H1 (cell line): ENCODE data around the gene MAPK14. TPM values are rescaled to one million over a fixed set of nuclear protein-coding genes. Genes with fewer than 3 reads are reported as not detected.

ENCODE experiments used
- CTCF ChIA-PET: fragments of 300-600 bp; sonication (Branson Sonifier 250); formaldehyde crosslinking; loops from one replicate; lab custom pipeline; 2021; ENCODE audit not compliant: partially characterized antibody; lab: Charles Lee
- POLR2A ChIA-PET: fragments of 300-600 bp; sonication (Branson Sonifier 250); formaldehyde crosslinking; loops from one replicate; lab custom pipeline; 2021; ENCODE audit warnings: inconsistent platforms; ENCODE audit not compliant: partially characterized antibody; lab: Charles Lee
- DNase-seq, 2 experiments: peaks; one replicate each; pipeline versions ENCODE4 v3.0.0 to v3.0.0-alpha.2; 2010 to 2022; ENCODE audit warnings: low spot score in 2 of 2, low read depth in 1 of 2, mixed read lengths in 1 of 2
- FAIRE-seq: peaks from 2 replicates; lab custom pipeline; 2011; peaks lifted over from hg19 to GRCh38; lab: Jason Lieb, UNC
- H2AFZ ChIP-seq: 2 replicates; pipeline ENCODE4 v1.8.1; 2012; ENCODE audit warnings: low read length, inconsistent platforms
- H2AK5ac ChIP-seq: 2 replicates; pipeline ENCODE4 v1.6.1; 2013; ENCODE audit warnings: low read depth, low read length
- H2BK120ac ChIP-seq: replicated peaks from 2 replicates; pipeline ENCODE3; 2013; ENCODE audit warnings: low read depth, low read length, inconsistent platforms
- H2BK12ac ChIP-seq: 2 replicates; pipeline ENCODE4 v1.6.1; 2013; ENCODE audit warnings: low read depth, low read length
- H2BK15ac ChIP-seq: 2 replicates; pipeline ENCODE4 v1.6.1; 2013; ENCODE audit warnings: low read length
- H2BK20ac ChIP-seq: 2 replicates; pipeline ENCODE4 v1.6.1; 2013; ENCODE audit warnings: low read length
- H2BK5ac ChIP-seq: 2 replicates; pipeline ENCODE4 v1.6.1; 2013; ENCODE audit warnings: low read depth, low read length
- H3K14ac ChIP-seq: 2 replicates; pipeline ENCODE4 v1.6.1; 2013; ENCODE audit warnings: inconsistent platforms; ENCODE audit not compliant: insufficient read length
- H3K18ac ChIP-seq: 2 replicates; pipeline ENCODE4 v1.6.1; 2013; ENCODE audit warnings: low read length; ENCODE audit errors: extremely low read depth
- H3K23ac ChIP-seq: 2 replicates; pipeline ENCODE4 v1.6.1; 2013; ENCODE audit warnings: inconsistent platforms; ENCODE audit not compliant: insufficient read length
- H3K23me2 ChIP-seq: 2 replicates; pipeline ENCODE4 v1.6.1; 2013; ENCODE audit warnings: low read depth, low read length
- H3K27ac ChIP-seq: 2 replicates; pipeline ENCODE4 v1.6.1; 2011; ENCODE audit warnings: low read depth, low read length, inconsistent platforms
- H3K27me3 ChIP-seq, 4 experiments: replicated peaks in 1 of 4; 1 replicate in 1 of 4; 2 replicates in 3 of 4; pipeline versions ENCODE4 v1.6.1 to v1.8.1; 2011 to 2013; ENCODE audit warnings: low read length in 3 of 4, mild to moderate bottlenecking in 3 of 4, inconsistent platforms in 2 of 4, mixed read lengths in 2 of 4, moderate library complexity in 1 of 4; ENCODE audit not compliant: control insufficient read depth in 3 of 4, insufficient read depth in 3 of 4; ENCODE audit errors: extremely low read depth in 1 of 4
- H3K36me3 ChIP-seq, 4 experiments: 2 replicates each; pipeline versions ENCODE4 v1.6.1 to v1.8.1; 2011 to 2013; ENCODE audit warnings: mild to moderate bottlenecking in 4 of 4, low read length in 3 of 4, moderate library complexity in 2 of 4, control low read depth in 1 of 4, inconsistent platforms in 1 of 4; ENCODE audit not compliant: insufficient read depth in 4 of 4, control insufficient read depth in 2 of 4
- H3K4ac ChIP-seq: replicated peaks from 2 replicates; pipeline ENCODE3; 2013; ENCODE audit warnings: low read length, low read depth, mixed read lengths, inconsistent platforms; ENCODE audit not compliant: insufficient read length
- H3K4me1 ChIP-seq, 4 experiments: replicated peaks in 1 of 4; 1 replicate in 1 of 4; 2 replicates in 3 of 4; pipeline versions ENCODE4 v1.6.1 to v1.8.1; 2011 to 2013; ENCODE audit warnings: low read length in 3 of 4, inconsistent platforms in 2 of 4, mixed read lengths in 1 of 4; ENCODE audit not compliant: insufficient read depth in 4 of 4, control insufficient read depth in 3 of 4
- H3K4me2 ChIP-seq, 2 experiments: 2 replicates each; pipeline versions ENCODE4 v1.6.1 to v1.8.1; 2011 to 2013; ENCODE audit warnings: low read depth in 2 of 2, low read length in 2 of 2, control low read depth in 1 of 2, inconsistent platforms in 1 of 2, mild to moderate bottlenecking in 1 of 2; ENCODE audit not compliant: insufficient read depth in 1 of 2
- H3K4me3 ChIP-seq, 4 experiments: fragments of 200-600, 300-600 bp in 1 of 4; sonication (generic), shearing (Covaris generic), sonication (Bioruptor Twin) in 1 of 4; 2 replicates each; pipeline versions ENCODE4 v1.5.1 to v1.8.1; 2011 to 2016; ENCODE audit warnings: low read length in 4 of 4, low read depth in 3 of 4, control low read depth in 2 of 4, inconsistent platforms in 2 of 4, mild to moderate bottlenecking in 2 of 4, mixed read lengths in 1 of 4, moderate library complexity in 1 of 4; ENCODE audit not compliant: insufficient read depth in 2 of 4; ENCODE audit errors: extremely low read depth in 1 of 4
- H3K56ac ChIP-seq: replicated peaks from 2 replicates; pipeline ENCODE3; 2013; ENCODE audit warnings: low read depth, mild to moderate bottlenecking, mixed read lengths, low read length, inconsistent platforms; ENCODE audit not compliant: insufficient read length
- H3K79me1 ChIP-seq: 2 replicates; pipeline ENCODE4 v1.6.1; 2013; ENCODE audit warnings: low read depth, low read length, control low read depth
- H3K79me2 ChIP-seq, 2 experiments: 2 replicates each; pipeline versions ENCODE4 v1.6.1 to v1.8.1; 2012 to 2013; ENCODE audit warnings: low read length in 2 of 2, mild to moderate bottlenecking in 2 of 2, inconsistent platforms in 1 of 2; ENCODE audit not compliant: insufficient read depth in 2 of 2, control insufficient read depth in 1 of 2
- H3K9ac ChIP-seq, 4 experiments: replicated peaks in 1 of 4; 1 replicate in 1 of 4; 2 replicates in 3 of 4; pipeline versions ENCODE4 v1.6.1 to v1.8.1; 2011 to 2013; ENCODE audit warnings: low read depth in 3 of 4, low read length in 3 of 4, control low read depth in 2 of 4, mild to moderate bottlenecking in 2 of 4, moderate library complexity in 2 of 4, inconsistent platforms in 1 of 4; ENCODE audit errors: extremely low read depth in 1 of 4
- H3K9me3 ChIP-seq, 2 experiments: 2 replicates each; pipeline versions ENCODE4 v1.6.1 to v1.8.1; 2012 to 2013; ENCODE audit warnings: mild to moderate bottlenecking in 2 of 2, moderate library complexity in 2 of 2, control low read depth in 1 of 2, inconsistent platforms in 1 of 2, low read depth in 1 of 2, low read length in 1 of 2, mixed read lengths in 1 of 2; ENCODE audit not compliant: insufficient read depth in 2 of 2
- H4K20me1 ChIP-seq, 2 experiments: replicated peaks in 1 of 2; 2 replicates each; pipeline versions ENCODE3 to v1.8.1; 2011 to 2013; ENCODE audit warnings: inconsistent platforms in 2 of 2, low read length in 2 of 2, mild to moderate bottlenecking in 1 of 2; ENCODE audit not compliant: insufficient read depth in 2 of 2, control insufficient read depth in 1 of 2
- H4K5ac ChIP-seq: 2 replicates; pipeline ENCODE4 v1.6.1; 2013; ENCODE audit warnings: low read length, low read depth, mixed read lengths, inconsistent platforms; ENCODE audit not compliant: insufficient read length
- H4K8ac ChIP-seq: 2 replicates; pipeline ENCODE4 v1.8.0; 2013; ENCODE audit warnings: mild to moderate bottlenecking, moderate library complexity, low read length, inconsistent platforms; ENCODE audit not compliant: insufficient read depth; ENCODE audit errors: extremely low read depth
- H4K91ac ChIP-seq: replicated peaks from 2 replicates; pipeline ENCODE3; 2013; ENCODE audit warnings: low read length, mixed read lengths, inconsistent platforms; ENCODE audit not compliant: insufficient read length
- E2F6 ChIP-seq: IDR thresholded peaks from 2 replicates; pipeline ENCODE4 v1.6.1; 2012; ENCODE audit warnings: inconsistent platforms
- WGBS, 2 experiments: shearing (Covaris generic) in 1 of 2; methylation state at CpG; one replicate each; pipeline versions ENCODE4 v1.1.6 to v1.1.7; 2013 to 2015; ENCODE audit warnings: low lambda C conversion rate in 2 of 2, mixed read lengths in 2 of 2, inconsistent platforms in 1 of 2, low coverage in 1 of 2, missing lambda C conversion rate in 1 of 2; ENCODE audit not compliant: insufficient replicate concordance in 2 of 2, insufficient coverage in 1 of 2, insufficient read length in 1 of 2; ENCODE audit errors: extremely low coverage in 1 of 2, missing lambda C conversion rate in 1 of 2; 5-methylcytosine and 5-hydroxymethylcytosine counted together
- polyA plus RNA-seq, 7 experiments: library from polyadenylated mRNA; depleted of rRNA in 3 of 7; stranded (reverse) in 5 of 7; unstranded in 2 of 7; fragments of >200 nt in 5 of 7; fragments of 200-250 nt in 2 of 7; gene quantifications; 1 replicate in 5 of 7; 2 replicates in 1 of 7; 4 replicates in 1 of 7; pipeline versions ENCODE4 v1.2.1 to v1.2.3, GENCODE V29; 2011 to 2013; ENCODE audit warnings: missing spikeins in 2 of 7, mixed read lengths in 2 of 7
- total RNA-seq: library from RNA; stranded (reverse); fragmentation: NEBNext Ultra II Directional; extraction: Animal tissue kit (Norgen Biotek cat#: 25700); gene quantifications from 2 replicates; pipeline ENCODE4 v1.2.1, GENCODE V29; 2021
- TF ChIP-seq, protein P1 (sequence below): IDR thresholded peaks from 2 replicates; pipeline ENCODE4 v1.6.1; 2012; ENCODE audit warnings: low read length, inconsistent platforms

Gene MAPK14
- total and polyA plus RNA-seq, 2 of the 8 experiments (the other 6 are each of a cell fraction or from before 2014, with no cell fraction given) = 18.1 to 39.3 TPM

- CTCF ChIA-PET = interaction anchor here (1.0 to 2.7 kb wide), 2 partner anchors 11 to 12 kb away, joined by 3 to 12 read pairs; no protein-coding TSS in a partner anchor
- Histone ChIP-seq H3K23me2 (no peaks in the 10 kb centered on the region), H4K5ac (no peak overlapping the region), H2BK15ac (no peak overlapping the region), H2AK5ac (no peak overlapping the region)
- FAIRE-seq = no peak
- TF ChIP-seq, protein P1, sequence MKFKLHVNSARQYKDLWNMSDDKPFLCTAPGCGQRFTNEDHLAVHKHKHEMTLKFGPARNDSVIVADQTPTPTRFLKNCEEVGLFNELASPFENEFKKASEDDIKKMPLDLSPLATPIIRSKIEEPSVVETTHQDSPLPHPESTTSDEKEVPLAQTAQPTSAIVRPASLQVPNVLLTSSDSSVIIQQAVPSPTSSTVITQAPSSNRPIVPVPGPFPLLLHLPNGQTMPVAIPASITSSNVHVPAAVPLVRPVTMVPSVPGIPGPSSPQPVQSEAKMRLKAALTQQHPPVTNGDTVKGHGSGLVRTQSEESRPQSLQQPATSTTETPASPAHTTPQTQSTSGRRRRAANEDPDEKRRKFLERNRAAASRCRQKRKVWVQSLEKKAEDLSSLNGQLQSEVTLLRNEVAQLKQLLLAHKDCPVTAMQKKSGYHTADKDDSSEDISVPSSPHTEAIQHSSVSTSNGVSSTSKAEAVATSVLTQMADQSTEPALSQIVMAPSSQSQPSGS = no peak
- TF ChIP-seq E2F6 = no peak
- TF ChIP-seq, all 59 proteins: peak for 0
- H3K79me2 ChIP-seq = no peaks in the 10 kb centered on the region
- H4K91ac ChIP-seq = no peak overlapping the region
- no peaks in the 10 kb centered on the region for H3K36me3 ChIP-seq
- no peak overlapping the region for H3K56ac ChIP-seq
- H3K14ac ChIP-seq = no peak overlapping the region
- no peak overlapping the region for H2BK20ac ChIP-seq
- H3K79me1 ChIP-seq = no peaks in the 10 kb centered on the region
- H3K9ac ChIP-seq = no peak overlapping the region
- POLR2A ChIA-PET = interaction anchor here (1.4 kb wide), 1 partner anchor 11 kb away, joined by 4 read pairs; no protein-coding TSS in a partner anchor
- no peak overlapping the region for H2BK12ac ChIP-seq
- H3K4me3 ChIP-seq = no peak overlapping the region
- no peak overlapping the region for H4K8ac ChIP-seq
- H3K4ac ChIP-seq = no peak overlapping the region
- no peak overlapping the region for H3K18ac ChIP-seq
- no peaks in the 10 kb centered on the region for H3K4me1 ChIP-seq
- H3K4me2 ChIP-seq = no peak overlapping the region
- H2AFZ ChIP-seq = no peak overlapping the region
- no peak overlapping the region for H3K27ac ChIP-seq
- DNase-seq = no peak
- no peak overlapping the region for H2BK120ac ChIP-seq
- no peaks in the 10 kb centered on the region for H4K20me1 ChIP-seq
- no peaks in the 10 kb centered on the region; a peak in 1 of 4 replicates for H3K9me3 ChIP-seq
- WGBS, 2 experiments = 86% methylated on average over 3 of the region's 3 CpGs; no CpG with 5 or more reads in 1 of the 2 experiments
- no peak overlapping the region for H2BK5ac ChIP-seq
- H3K23ac ChIP-seq = no peak overlapping the region
- H3K27me3 ChIP-seq = no peaks in the 10 kb centered on the region
These were observed 122.7 kb downstream of the MAPK14 start for GRCh38 chr6:36150283-36150682.
